ENCODE results near the gene SORCS1.

- TF ChIP-seq CTCF (conservative IDR thresholded peaks at IDR 0.05 in 1 of 2, IDR thresholded peaks at IDR 0.05 in 1 of 2; ENCODE audit: low read depth in 1 of 2, low read length in 2 of 2) (no peak), EZH2 (IDR thresholded peaks at IDR 0.05; ENCODE audit: low read length, missing control alignments) (no peak)
Measured at GRCh38 chr10:107022600-107023354, 141.7 kb downstream of the SORCS1 start.
